ENCODE data around the gene STX17.

DNA sequence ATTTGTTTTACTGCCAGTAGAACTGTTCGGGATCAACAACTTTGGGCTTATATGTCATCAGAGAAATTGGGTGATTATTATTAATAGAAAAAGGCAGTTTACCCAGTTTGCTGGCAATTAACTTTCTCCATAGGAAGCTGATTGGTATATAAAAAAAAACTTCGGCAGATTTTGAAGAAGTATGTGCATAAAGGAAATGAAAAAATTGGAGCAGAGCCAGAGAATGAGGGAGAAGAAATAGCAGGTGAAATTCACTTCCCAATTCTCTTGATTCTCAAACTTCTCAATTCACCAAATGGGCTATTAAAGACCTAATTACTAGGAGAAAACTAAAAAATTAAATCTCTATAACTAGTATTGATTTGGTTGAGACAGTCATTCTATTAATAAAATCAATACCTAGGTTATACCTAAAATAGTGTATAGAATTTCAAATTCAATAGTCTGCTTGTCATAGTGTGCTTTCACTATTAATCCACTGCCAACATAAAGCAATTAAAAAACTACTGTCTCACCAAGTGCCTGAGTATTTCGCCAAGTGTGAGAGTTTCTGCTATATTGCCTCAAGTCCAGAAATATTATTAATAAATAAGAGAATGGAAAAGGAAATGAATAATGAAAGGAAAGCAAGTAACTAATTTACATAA is 47.5 kb downstream of the STX17 start:
- TF ChIP-seq EZH2phosphoT487 (IDR thresholded peaks at IDR 0.05; ENCODE audit: insufficient read depth, low read depth) (no peak), EZH2 (IDR thresholded peaks at IDR 0.05; ENCODE audit: insufficient read depth, poor library complexity, severe bottlenecking) (no peak)
